ENCODE measurements around the gene VSTM2B. TPM values are rescaled to one million over a fixed set of nuclear protein-coding genes. Genes with fewer than 3 reads are reported as not detected.

VSTM2B gene
- total and polyA plus RNA-seq, 2 of the 13 experiments (the other 11 are each of a cell fraction or from before 2014, with no cell fraction given), result not detected

DNA sequence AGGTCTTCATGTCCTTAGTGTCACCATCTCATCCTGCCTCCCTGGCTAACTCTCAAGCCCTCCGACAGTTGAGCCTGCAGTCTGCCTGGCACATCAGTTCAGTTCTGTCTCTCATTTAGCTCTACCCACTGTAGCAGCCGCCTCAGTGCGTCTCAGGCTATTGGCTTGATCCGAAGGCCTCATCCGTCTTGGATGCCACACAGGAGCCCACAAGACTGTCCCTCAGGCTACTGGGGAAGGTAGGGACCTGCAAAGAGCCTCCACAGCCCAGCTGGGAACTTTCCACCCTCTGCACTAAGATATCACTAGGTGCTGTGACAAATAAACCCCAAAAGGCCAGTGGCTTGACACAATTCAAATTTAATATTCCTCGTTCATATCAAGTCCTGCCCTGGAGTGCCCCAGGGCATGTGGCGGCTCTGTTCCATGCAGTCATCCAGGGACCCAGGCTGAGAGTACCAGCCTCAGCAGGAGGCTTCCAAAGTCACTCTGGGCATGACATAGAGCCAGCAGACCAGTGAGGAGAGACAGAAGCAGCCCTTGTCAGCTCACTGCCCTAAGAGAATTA lies 5.7 kb downstream of the VSTM2B start (continued):
- TF ChIP-seq LCORL (IDR thresholded peaks at IDR 0.05) (no peak), LCORL (CRISPR knock-in tag; IDR thresholded peaks at IDR 0.05) (no peak), FOXA1 (IDR thresholded peaks at IDR 0.05) (no peak), FOXA1 (CRISPR knock-in tag; IDR thresholded peaks at IDR 0.05) (no peak)

DNA sequence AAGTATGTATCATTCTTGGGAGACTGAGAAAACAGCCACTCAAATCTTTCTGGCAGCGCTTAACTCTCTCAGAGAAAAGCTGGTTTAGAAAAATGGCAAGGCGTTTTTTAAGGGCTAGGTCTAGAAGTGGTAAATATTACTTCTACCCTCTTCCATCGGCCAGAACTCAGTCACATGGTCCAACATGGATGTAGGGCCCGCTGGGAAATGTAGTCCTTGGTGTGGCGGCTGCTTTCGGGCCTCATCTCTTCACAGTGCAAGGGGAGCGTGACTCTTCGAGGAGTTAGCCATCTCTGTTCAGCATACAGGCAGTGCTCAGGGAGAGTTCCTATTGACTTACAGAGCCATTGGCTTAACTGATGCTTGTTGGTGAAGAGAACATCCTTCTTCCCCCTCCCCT lies 6.3 kb downstream of the VSTM2B start:
- FAIRE-seq (no peak), DNase-seq (ENCODE audit: low spot score) (no peak), ATAC-seq (no peak)
- H3K4me1 ChIP-seq (ENCODE audit: insufficient read depth, low read length), result peaks cover 10% of the 10 kb centered on the region
- H4K20me1 ChIP-seq (ENCODE audit: insufficient read depth, low read length), result no peaks in the 10 kb centered on the region
- ChIA-PET CTCF (ENCODE audit: low intra/inter-chr PET ratio, low total read pairs) (no interaction called here), POLR2A (no interaction called here)
- in situ Hi-C loops (cut with HindIII; ENCODE audit: extremely low pct_ligation_motif_present, low pct_unique_long_range_greater_than_20kb) (no loop called here), intact Hi-C loops (cut with micrococcal nuclease; ENCODE audit: unreplicated experiment) (no loop called here)
- H3K27me3 ChIP-seq (ENCODE audit: control insufficient read depth in 1 of 2, insufficient read depth in 2 of 2, low read length in 2 of 2), result peaks cover 4 to 7% of the 10 kb centered on the region in 2 experiments; a peak in 4 of 5 replicates
- no peak overlapping the region for H3K27ac ChIP-seq (ENCODE audit: extremely low read length, insufficient read depth, low read length)
- H3K36me3 ChIP-seq (replicated peaks in 1 of 2; ENCODE audit: control insufficient read depth in 1 of 2, insufficient read depth in 2 of 2, low read length in 2 of 2), result no peaks in the 10 kb centered on the region
- TF ChIP-seq THAP11 (CRISPR knock-in tag; IDR thresholded peaks at IDR 0.05) (peak; percentile 53), ZNF143 (CRISPR knock-in tag; IDR thresholded peaks at IDR 0.05) (peak; percentile 72)
- TF ChIP-seq, protein P1, sequence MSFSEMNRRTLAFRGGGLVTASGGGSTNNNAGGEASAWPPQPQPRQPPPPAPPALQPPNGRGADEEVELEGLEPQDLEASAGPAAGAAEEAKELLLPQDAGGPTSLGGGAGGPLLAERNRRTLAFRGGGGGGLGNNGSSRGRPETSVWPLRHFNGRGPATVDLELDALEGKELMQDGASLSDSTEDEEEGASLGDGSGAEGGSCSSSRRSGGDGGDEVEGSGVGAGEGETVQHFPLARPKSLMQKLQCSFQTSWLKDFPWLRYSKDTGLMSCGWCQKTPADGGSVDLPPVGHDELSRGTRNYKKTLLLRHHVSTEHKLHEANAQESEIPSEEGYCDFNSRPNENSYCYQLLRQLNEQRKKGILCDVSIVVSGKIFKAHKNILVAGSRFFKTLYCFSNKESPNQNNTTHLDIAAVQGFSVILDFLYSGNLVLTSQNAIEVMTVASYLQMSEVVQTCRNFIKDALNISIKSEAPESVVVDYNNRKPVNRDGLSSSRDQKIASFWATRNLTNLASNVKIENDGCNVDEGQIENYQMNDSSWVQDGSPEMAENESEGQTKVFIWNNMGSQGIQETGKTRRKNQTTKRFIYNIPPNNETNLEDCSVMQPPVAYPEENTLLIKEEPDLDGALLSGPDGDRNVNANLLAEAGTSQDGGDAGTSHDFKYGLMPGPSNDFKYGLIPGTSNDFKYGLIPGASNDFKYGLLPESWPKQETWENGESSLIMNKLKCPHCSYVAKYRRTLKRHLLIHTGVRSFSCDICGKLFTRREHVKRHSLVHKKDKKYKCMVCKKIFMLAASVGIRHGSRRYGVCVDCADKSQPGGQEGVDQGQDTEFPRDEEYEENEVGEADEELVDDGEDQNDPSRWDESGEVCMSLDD (CRISPR knock-in tag; IDR thresholded peaks at IDR 0.05; ENCODE audit: borderline replicate concordance), result no peak
- H3K79me2 ChIP-seq (ENCODE audit: insufficient read depth, low read length), result no peaks in the 10 kb centered on the region
- no TSS peak for BruUV-seq (replicated peaks)
- no peak overlapping the region for H2AFZ ChIP-seq (ENCODE audit: low read length)
- no peak overlapping the region for H3K9ac ChIP-seq (ENCODE audit: insufficient read depth, low read depth, low read length)
- 24% methylated on average over 4 of the region's 8 CpGs for WGBS (ENCODE audit: low lambda C conversion rate)
- H3K4me2 ChIP-seq (ENCODE audit: low read depth, low read length), result no peak overlapping the region
- H3K9me3 ChIP-seq (ENCODE audit: low read length), result no peaks in the 10 kb centered on the region
- no peak overlapping the region for H3K4me3 ChIP-seq (replicated peaks in 1 of 3; ENCODE audit: insufficient read depth in 1 of 3, low read depth in 2 of 3, low read length in 3 of 3)
